Measurements from ENCODE around the gene UHRF2.

DNA sequence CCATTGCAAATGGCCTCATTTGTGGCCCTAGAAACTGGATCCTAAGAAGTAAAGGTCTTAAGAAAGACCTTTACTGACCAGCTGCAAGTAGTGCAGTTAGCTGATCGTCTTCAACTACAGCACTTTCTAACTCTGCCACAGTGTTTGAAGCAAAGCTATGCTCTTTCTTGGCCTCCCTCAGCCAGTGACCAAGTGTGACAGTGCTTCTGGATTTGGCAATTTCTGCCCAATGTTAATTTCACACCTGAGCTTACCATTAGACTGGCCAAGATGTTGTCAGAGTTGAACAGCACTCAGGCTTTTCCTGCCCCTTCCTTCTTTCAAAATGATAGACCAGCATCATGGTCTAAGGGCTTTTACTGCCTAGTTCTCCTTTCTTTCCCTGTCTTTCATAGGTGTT, 36.1 kb downstream of the UHRF2 start:
- TF ChIP-seq SP1 (IDR thresholded peaks at IDR 0.05) (no peak), ZNF384 (IDR thresholded peaks at IDR 0.05) (no peak)
